HepG2 (cell line): ENCODE results near the gene COQ7. TPM values are rescaled to one million over a fixed set of nuclear protein-coding genes. Genes with fewer than 3 reads are reported as not detected.

ENCODE experiments used
- AGO2 ChIP-seq: fragments of 200-400 bp; formaldehyde crosslinking; optimal IDR thresholded peaks from 2 replicates; pipeline ENCODE3; 2017; ENCODE audit warnings: mild to moderate bottlenecking, low read depth, low read length, moderate library complexity
- ATF7-NPFF ChIP-seq: sonication (generic); formaldehyde crosslinking; IDR thresholded peaks from 2 replicates; pipeline ENCODE4 v1.8.1; 2023; ENCODE audit warnings: mild to moderate bottlenecking, low read depth, missing genetic modification reagents, moderate library complexity
- HCFC1 ChIP-seq: fragments of 150-350 bp; IDR thresholded peaks from 2 replicates; pipeline ENCODE4 v1.6.1; 2014; ENCODE audit warnings: low read depth, low read length
- LBX2 ChIP-seq: sonication (generic); formaldehyde crosslinking; IDR thresholded peaks from 2 replicates; pipeline ENCODE4 v1.5.0; 2020; ENCODE audit warnings: missing genetic modification reagents, mild to moderate bottlenecking, borderline replicate concordance
- MYNN ChIP-seq: sonication (generic); formaldehyde crosslinking; IDR thresholded peaks from 2 replicates; pipeline ENCODE4 v1.4.0; 2020; ENCODE audit warnings: mild to moderate bottlenecking, low read depth, missing genetic modification reagents
- PAF1 ChIP-seq: IDR thresholded peaks from 2 replicates; pipeline ENCODE4 v1.6.1; 2016; ENCODE audit warnings: missing genetic modification reagents, missing compliant biosample characterization
- ZFP91 ChIP-seq: sonication (generic); formaldehyde crosslinking; IDR thresholded peaks from 2 replicates; pipeline ENCODE4 v1.9.0; 2022; ENCODE audit warnings: missing genetic modification reagents, mild to moderate bottlenecking, borderline replicate concordance
- ZNF124 ChIP-seq: sonication (generic); formaldehyde crosslinking; IDR thresholded peaks from 2 replicates; pipeline ENCODE4 v1.4.0; 2020; ENCODE audit warnings: missing genetic modification reagents
- ZNF280B ChIP-seq: sonication (generic); formaldehyde crosslinking; IDR thresholded peaks from 2 replicates; pipeline ENCODE4 v1.5.0; 2020; ENCODE audit warnings: missing genetic modification reagents, mild to moderate bottlenecking, borderline replicate concordance
- ZNF510 ChIP-seq: sonication (generic); formaldehyde crosslinking; IDR thresholded peaks from 2 replicates; pipeline ENCODE4 v1.4.0; 2020; ENCODE audit warnings: low read depth, mild to moderate bottlenecking, missing genetic modification reagents
- ZNF557 ChIP-seq: sonication (generic); formaldehyde crosslinking; IDR thresholded peaks from 2 replicates; pipeline ENCODE4 v1.4.0; 2020; ENCODE audit warnings: missing genetic modification reagents
- ZNF879 ChIP-seq: sonication (generic); formaldehyde crosslinking; IDR thresholded peaks from 2 replicates; pipeline ENCODE4 v1.8.1; 2023; ENCODE audit warnings: missing genetic modification reagents
- polyA plus RNA-seq, 8 experiments: library from polyadenylated mRNA; depleted of rRNA in 3 of 8; stranded (reverse) in 7 of 8; unstranded in 1 of 8; fragments of >200 nt; fragmentation: Illumina TruSeq in 4 of 8; extraction: Trizol in 4 of 8; gene quantifications; 2 replicates each; pipeline versions ENCODE4 v1.2.1 to v1.2.3, GENCODE V29; 2011 to 2016; ENCODE audit warnings: low read depth in 4 of 8, missing spikeins in 1 of 8, mixed read lengths in 1 of 8; ENCODE audit not compliant: insufficient read depth in 1 of 8
- total RNA-seq, 5 experiments: library from RNA; depleted of rRNA; stranded (reverse); fragments of >200 nt; fragmentation: Illumina TruSeq; extraction: Trizol; gene quantifications; 2 replicates each; pipeline ENCODE4 v1.2.3, GENCODE V29; 2016; ENCODE audit warnings: low read depth in 1 of 5
- TF ChIP-seq, protein P1 (sequence below): sonication (generic); formaldehyde crosslinking; IDR thresholded peaks from 2 replicates; pipeline ENCODE4 v1.4.0; 2020; ENCODE audit warnings: missing genetic modification reagents, borderline replicate concordance
- TF ChIP-seq, protein P2 (sequence below): sonication (generic); formaldehyde crosslinking; IDR thresholded peaks from 2 replicates; pipeline ENCODE4 v1.5.1; 2020; ENCODE audit warnings: missing genetic modification reagents, mild to moderate bottlenecking, borderline replicate concordance
- TF ChIP-seq, protein P3 (sequence below): sonication (generic); formaldehyde crosslinking; IDR thresholded peaks from 2 replicates; pipeline ENCODE4 v1.4.0; 2020; ENCODE audit warnings: missing genetic modification reagents

Gene COQ7
- total and polyA plus RNA-seq, 2 of the 13 experiments (the other 11 are each of a cell fraction or from before 2014, with no cell fraction given) = 20.1 to 45.7 TPM

- TF ChIP-seq AGO2 (peak; percentile 0), ZNF124 (no peak), ATF7-NPFF (CRISPR knock-in tag) (0 out of 2 replicates have a peak, but pooled peaks have one; percentile 31), ZNF510 (CRISPR knock-in tag) (peak; percentile 67; the same call in 1 of the 2 replicates), ZFP91 (CRISPR knock-in tag) (peak; percentile 94; the same call in 1 of the 2 replicates), MYNN (0 out of 2 replicates have a peak, but pooled peaks have one; percentile 29), PAF1 (CRISPR knock-in tag) (no peak), LBX2 (no peak), ZNF557 (CRISPR knock-in tag) (no peak), HCFC1 (peak; percentile 24; the same call in 1 of the 2 replicates), ZNF280B (CRISPR knock-in tag) (no peak; the same call in 1 of the 2 replicates), ZNF879 (CRISPR knock-in tag) (peak; percentile 44; the same call in 1 of the 2 replicates)
- TF ChIP-seq, protein P1, sequence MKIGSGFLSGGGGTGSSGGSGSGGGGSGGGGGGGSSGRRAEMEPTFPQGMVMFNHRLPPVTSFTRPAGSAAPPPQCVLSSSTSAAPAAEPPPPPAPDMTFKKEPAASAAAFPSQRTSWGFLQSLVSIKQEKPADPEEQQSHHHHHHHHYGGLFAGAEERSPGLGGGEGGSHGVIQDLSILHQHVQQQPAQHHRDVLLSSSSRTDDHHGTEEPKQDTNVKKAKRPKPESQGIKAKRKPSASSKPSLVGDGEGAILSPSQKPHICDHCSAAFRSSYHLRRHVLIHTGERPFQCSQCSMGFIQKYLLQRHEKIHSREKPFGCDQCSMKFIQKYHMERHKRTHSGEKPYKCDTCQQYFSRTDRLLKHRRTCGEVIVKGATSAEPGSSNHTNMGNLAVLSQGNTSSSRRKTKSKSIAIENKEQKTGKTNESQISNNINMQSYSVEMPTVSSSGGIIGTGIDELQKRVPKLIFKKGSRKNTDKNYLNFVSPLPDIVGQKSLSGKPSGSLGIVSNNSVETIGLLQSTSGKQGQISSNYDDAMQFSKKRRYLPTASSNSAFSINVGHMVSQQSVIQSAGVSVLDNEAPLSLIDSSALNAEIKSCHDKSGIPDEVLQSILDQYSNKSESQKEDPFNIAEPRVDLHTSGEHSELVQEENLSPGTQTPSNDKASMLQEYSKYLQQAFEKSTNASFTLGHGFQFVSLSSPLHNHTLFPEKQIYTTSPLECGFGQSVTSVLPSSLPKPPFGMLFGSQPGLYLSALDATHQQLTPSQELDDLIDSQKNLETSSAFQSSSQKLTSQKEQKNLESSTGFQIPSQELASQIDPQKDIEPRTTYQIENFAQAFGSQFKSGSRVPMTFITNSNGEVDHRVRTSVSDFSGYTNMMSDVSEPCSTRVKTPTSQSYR (CRISPR knock-in tag) = peak; percentile 94
- TF ChIP-seq, protein P2, sequence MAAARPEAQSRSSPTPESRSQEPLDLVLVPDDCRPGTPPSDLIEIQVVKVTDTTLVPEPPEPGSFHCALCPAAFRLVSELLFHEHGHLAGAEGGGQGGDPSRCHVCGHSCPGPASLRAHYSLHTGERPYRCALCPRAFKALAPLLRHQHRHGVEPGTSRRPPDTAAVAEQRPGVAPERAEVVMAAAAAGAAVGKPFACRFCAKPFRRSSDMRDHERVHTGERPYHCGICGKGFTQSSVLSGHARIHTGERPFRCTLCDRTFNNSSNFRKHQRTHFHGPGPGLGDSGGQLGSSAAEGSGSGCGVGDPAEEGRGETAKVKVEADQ (CRISPR knock-in tag) = peak; percentile 76
- TF ChIP-seq, protein P3, sequence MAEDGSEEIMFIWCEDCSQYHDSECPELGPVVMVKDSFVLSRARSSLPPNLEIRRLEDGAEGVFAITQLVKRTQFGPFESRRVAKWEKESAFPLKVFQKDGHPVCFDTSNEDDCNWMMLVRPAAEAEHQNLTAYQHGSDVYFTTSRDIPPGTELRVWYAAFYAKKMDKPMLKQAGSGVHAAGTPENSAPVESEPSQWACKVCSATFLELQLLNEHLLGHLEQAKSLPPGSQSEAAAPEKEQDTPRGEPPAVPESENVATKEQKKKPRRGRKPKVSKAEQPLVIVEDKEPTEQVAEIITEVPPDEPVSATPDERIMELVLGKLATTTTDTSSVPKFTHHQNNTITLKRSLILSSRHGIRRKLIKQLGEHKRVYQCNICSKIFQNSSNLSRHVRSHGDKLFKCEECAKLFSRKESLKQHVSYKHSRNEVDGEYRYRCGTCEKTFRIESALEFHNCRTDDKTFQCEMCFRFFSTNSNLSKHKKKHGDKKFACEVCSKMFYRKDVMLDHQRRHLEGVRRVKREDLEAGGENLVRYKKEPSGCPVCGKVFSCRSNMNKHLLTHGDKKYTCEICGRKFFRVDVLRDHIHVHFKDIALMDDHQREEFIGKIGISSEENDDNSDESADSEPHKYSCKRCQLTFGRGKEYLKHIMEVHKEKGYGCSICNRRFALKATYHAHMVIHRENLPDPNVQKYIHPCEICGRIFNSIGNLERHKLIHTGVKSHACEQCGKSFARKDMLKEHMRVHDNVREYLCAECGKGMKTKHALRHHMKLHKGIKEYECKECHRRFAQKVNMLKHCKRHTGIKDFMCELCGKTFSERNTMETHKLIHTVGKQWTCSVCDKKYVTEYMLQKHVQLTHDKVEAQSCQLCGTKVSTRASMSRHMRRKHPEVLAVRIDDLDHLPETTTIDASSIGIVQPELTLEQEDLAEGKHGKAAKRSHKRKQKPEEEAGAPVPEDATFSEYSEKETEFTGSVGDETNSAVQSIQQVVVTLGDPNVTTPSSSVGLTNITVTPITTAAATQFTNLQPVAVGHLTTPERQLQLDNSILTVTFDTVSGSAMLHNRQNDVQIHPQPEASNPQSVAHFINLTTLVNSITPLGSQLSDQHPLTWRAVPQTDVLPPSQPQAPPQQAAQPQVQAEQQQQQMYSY = peak; percentile 94
Measured at GRCh38 chr16:19113577-19114358, 46.4 kb downstream of the COQ7 start, which contains the start of gene ITPRIPL2 (continued).
